ENCODE results near the gene TCF20.

The TCF20 gene

GRCh38 chr22:42281706-42282251 lies 11.3 kb upstream of the TCF20 start:
- FAIRE-seq, result no peak

GRCh38 chr22:42281284-42281683 lies 10.8 kb upstream of the TCF20 start:
- FAIRE-seq, result no peak

GRCh38 chr22:42280836-42281235 lies 10.4 kb upstream of the TCF20 start:
- no peak for FAIRE-seq

GRCh38 chr22:42280140-42280539 lies 9.7 kb upstream of the TCF20 start:
- FAIRE-seq, result no peak

- FAIRE-seq, result no peak
Measured at GRCh38 chr22:42279425-42280020, 9.1 kb upstream of the TCF20 start.

GRCh38 chr22:42277988-42278776 lies 7.7 kb upstream of the TCF20 start:
- FAIRE-seq, result no peak

- FAIRE-seq, result no peak
Measured at GRCh38 chr22:42277232-42277753, 6.8 kb upstream of the TCF20 start.

- no peak for FAIRE-seq
Measured at GRCh38 chr22:42275970-42276369, 5.5 kb upstream of the TCF20 start.

- FAIRE-seq, result no peak
Measured at GRCh38 chr22:42275176-42275575, 4.7 kb upstream of the TCF20 start.

- no peak for FAIRE-seq
Measured at GRCh38 chr22:42273855-42274451, 3.5 kb upstream of the TCF20 start.

GRCh38 chr22:42272431-42272999 lies 2.1 kb upstream of the TCF20 start:
- FAIRE-seq, result no peak

- FAIRE-seq, result no peak
Measured at GRCh38 chr22:42271906-42272305, 1.5 kb upstream of the TCF20 start.

- FAIRE-seq, result no peak
Measured at GRCh38 chr22:42271191-42271813, 849 bp upstream of the TCF20 start.

GRCh38 chr22:42270176-42270509 lies 310 bp downstream of the TCF20 start:
- no peak for FAIRE-seq

GRCh38 chr22:42269432-42270175 lies 849 bp downstream of the TCF20 start:
- no peak for FAIRE-seq

- no peak for FAIRE-seq
Measured at GRCh38 chr22:42268852-42269410, 1.5 kb downstream of the TCF20 start.

GRCh38 chr22:42265321-42265720 lies 5.1 kb downstream of the TCF20 start:
- no peak for FAIRE-seq

- FAIRE-seq, result no peak
Measured at GRCh38 chr22:42263944-42264343, 6.5 kb downstream of the TCF20 start.

- no peak for FAIRE-seq
Measured at GRCh38 chr22:42262964-42263363, 7.5 kb downstream of the TCF20 start.

- FAIRE-seq, result no peak
Measured at GRCh38 chr22:42261296-42261695, 9.2 kb downstream of the TCF20 start.

GRCh38 chr22:42258126-42258525 lies 12.3 kb downstream of the TCF20 start:
- FAIRE-seq, result no peak

GRCh38 chr22:42257386-42257785 lies 13.1 kb downstream of the TCF20 start:
- no peak for FAIRE-seq
